GM12878 (cell line): Measurements from ENCODE around the gene HSPA1A. TPM values are rescaled to one million over a fixed set of nuclear protein-coding genes. Genes with fewer than 3 reads are reported as not detected.

ENCODE experiments used
- ATAC-seq: fragments of 200-7000 bp; cut with Tn5 transposase; 3 replicates; pipeline ENCODE4 v1.9.1; 2020; ENCODE audit warnings: mild to moderate bottlenecking, moderate library complexity
- BruUV-seq: library from RNA; stranded (reverse); fragments of 400-500 nt; replicated peaks from 2 replicates; lab custom pipeline; 2021; lab: Mats Ljungman, UMichigan
- CTCF ChIA-PET: fragments of 300-600 bp; sonication (Branson Sonifier 250); formaldehyde crosslinking; extraction: SDS; loops from one replicate; lab custom pipeline; 2021; ENCODE audit warnings: inconsistent platforms; lab: Yijun Ruan, JAX
- POLR2A ChIA-PET: fragments of 350-600 bp; formaldehyde crosslinking; extraction: SDS; loops from one replicate; lab custom pipeline; 2021; ENCODE audit warnings: inconsistent platforms; lab: Charles Lee
- RAD21 ChIA-PET: fragments of 300-600 bp; sonication (Branson Sonifier 250); formaldehyde crosslinking; loops from one replicate; lab custom pipeline; 2023; ENCODE audit warnings: antibody characterized with exemption; ENCODE audit not compliant: unreplicated experiment; lab: Charles Lee
- SMC1A ChIA-PET: fragments of 300-600 bp; sonication (Branson Sonifier 250); formaldehyde crosslinking; loops from one replicate; lab custom pipeline; 2023; ENCODE audit not compliant: unreplicated experiment, uncharacterized antibody; lab: Charles Lee
- DNase-seq: peaks from one replicate; pipeline ENCODE4 v3.0.0-alpha.2; 2011; ENCODE audit warnings: low read depth, low spot score
- FAIRE-seq: peaks from 3 replicates; lab custom pipeline; 2011; peaks lifted over from hg19 to GRCh38; lab: Jason Lieb, UNC
- H2AFZ ChIP-seq: 2 replicates; pipeline ENCODE4 v1.6.0; 2011; ENCODE audit warnings: low read depth, low read length, control low read depth; ENCODE audit not compliant: control insufficient read depth
- H3K27ac ChIP-seq: 2 replicates; pipeline ENCODE4 v1.5.1; 2011; ENCODE audit warnings: control low read depth; ENCODE audit not compliant: control insufficient read depth, insufficient read depth
- H3K27me3 ChIP-seq, 2 experiments: replicated peaks in 1 of 2; 2 replicates each; pipeline versions ENCODE4 v1.6.0 to v1.6.1; 2011; ENCODE audit warnings: low read length in 1 of 2; ENCODE audit not compliant: control insufficient read depth in 2 of 2, insufficient read depth in 2 of 2
- H3K36me3 ChIP-seq, 2 experiments: 2 replicates each; pipeline ENCODE4 v1.5.1; 2011; ENCODE audit warnings: low read length in 1 of 2; ENCODE audit not compliant: control insufficient read depth in 2 of 2, insufficient read depth in 2 of 2
- H3K4me1 ChIP-seq: 2 replicates; pipeline ENCODE4 v1.6.1; 2011; ENCODE audit warnings: mild to moderate bottlenecking, low read length, moderate library complexity, mixed read lengths; ENCODE audit not compliant: control insufficient read depth, insufficient read depth
- H3K4me2 ChIP-seq: 2 replicates; pipeline ENCODE4 v1.6.0; 2011; ENCODE audit warnings: control low read depth; ENCODE audit not compliant: control insufficient read depth, insufficient read depth
- H3K4me3 ChIP-seq: fragments of 200-600 bp; sonication (generic); 2 replicates; pipeline ENCODE4 v1.5.1; 2016
- H3K79me2 ChIP-seq: 2 replicates; pipeline ENCODE4 v1.6.0; 2011; ENCODE audit warnings: low read length; ENCODE audit not compliant: control insufficient read depth, insufficient read depth
- H3K9ac ChIP-seq: 2 replicates; pipeline ENCODE4 v1.8.0; 2011; ENCODE audit warnings: low read length, control low read depth, mixed read lengths; ENCODE audit not compliant: control insufficient read depth, insufficient read depth
- H3K9me3 ChIP-seq: replicated peaks from 3 replicates; pipeline ENCODE4 v1.5.1; 2011; ENCODE audit warnings: mild to moderate bottlenecking, low read length; ENCODE audit not compliant: control insufficient read depth, insufficient read depth
- H4K20me1 ChIP-seq: 2 replicates; pipeline ENCODE4 v1.6.0; 2011; ENCODE audit not compliant: control insufficient read depth, insufficient read depth
- BHLHE40 ChIP-seq, 2 experiments: fragments of 450-650 bp in 1 of 2; IDR thresholded peaks; 2 replicates each; pipeline ENCODE4 v1.6.1; 2011 to 2017; ENCODE audit warnings: low read depth in 2 of 2, borderline replicate concordance in 1 of 2, improper control_type of control experiment in 1 of 2, low read length in 1 of 2, mild to moderate bottlenecking in 1 of 2
- CBX5 ChIP-seq: sonication (generic); IDR thresholded peaks from 2 replicates; pipeline ENCODE4 v1.6.1; 2016; ENCODE audit warnings: low read depth, moderate library complexity, mild to moderate bottlenecking, inconsistent platforms
- CHD4 ChIP-seq: fragments of 200-600 bp; sonication (generic); IDR thresholded peaks from 2 replicates; pipeline ENCODE4 v1.6.1; 2016; ENCODE audit warnings: mild to moderate bottlenecking
- DPF2 ChIP-seq: fragments of 450-650 bp; IDR thresholded peaks from 2 replicates; pipeline ENCODE4 v1.6.1; 2017; ENCODE audit warnings: mild to moderate bottlenecking
- IKZF1 ChIP-seq: fragments of 450-650 bp; conservative IDR thresholded peaks from 2 replicates; pipeline ENCODE4 v1.6.1; 2017; ENCODE audit warnings: antibody characterized with exemption, mild to moderate bottlenecking
- MTA2 ChIP-seq: fragments of 450-650 bp; IDR thresholded peaks from 2 replicates; pipeline ENCODE4 v1.6.1; 2016; ENCODE audit warnings: low read depth, mild to moderate bottlenecking, moderate library complexity
- NBN ChIP-seq: fragments of 450-650 bp; IDR thresholded peaks from 2 replicates; pipeline ENCODE4 v1.6.1; 2016
- PBX3 ChIP-seq: IDR thresholded peaks from 2 replicates; pipeline ENCODE4 v1.6.1; 2011; ENCODE audit warnings: mild to moderate bottlenecking, low read depth, low read length, moderate library complexity; ENCODE audit not compliant: insufficient replicate concordance
- PKNOX1 ChIP-seq: fragments of 450-650 bp; IDR thresholded peaks from 2 replicates; pipeline ENCODE4 v1.6.1; 2016; ENCODE audit warnings: mild to moderate bottlenecking
- SMC3 ChIP-seq: IDR thresholded peaks from 2 replicates; pipeline ENCODE4 v1.6.1; 2011; ENCODE audit warnings: low read length, improper control_type of control experiment, borderline replicate concordance
- SUZ12 ChIP-seq: fragments of 200-600 bp; sonication (generic); IDR thresholded peaks from one replicate; pipeline ENCODE4 v1.6.1; 2018; ENCODE audit warnings: antibody characterized with exemption, mild to moderate bottlenecking; ENCODE audit not compliant: unreplicated experiment
- TARDBP ChIP-seq: IDR thresholded peaks from 2 replicates; pipeline ENCODE4 v1.6.1; 2016; ENCODE audit warnings: borderline replicate concordance
- ZNF687 ChIP-seq: fragments of 450-650 bp; IDR thresholded peaks from 2 replicates; pipeline ENCODE4 v1.6.1; 2017; ENCODE audit warnings: mild to moderate bottlenecking, moderate library complexity
- WGBS: methylation state at CpG from one replicate; pipeline ENCODE4 v1.1.6; 2016; ENCODE audit warnings: low lambda C conversion rate; ENCODE audit not compliant: insufficient replicate concordance, insufficient coverage; ENCODE audit errors: missing lambda C conversion rate; 5-methylcytosine and 5-hydroxymethylcytosine counted together
- in situ Hi-C: fragments of 300-500 bp; cut with MboI; formaldehyde crosslinking; loops from 9 replicates; pipeline ENCODE4 v1.14.3; 2018; ENCODE audit warnings: mixed read lengths
- intact Hi-C: fragments of 100-400 bp; cut with micrococcal nuclease; formaldehyde crosslinking; loops from one replicate; pipeline ENCODE4 v1.14.2; 2022; ENCODE audit not compliant: unreplicated experiment
- polyA plus RNA-seq, 11 experiments: library from polyadenylated mRNA; depleted of rRNA in 4 of 11; unstranded in 6 of 11; stranded (reverse) in 5 of 11; fragments of >200 nt; fragmentation: Nextera tagmentation in 4 of 11; fragmentation: Illumina TruSeq in 1 of 11; extraction: Ambion mirVana in 4 of 11; extraction: Trizol in 1 of 11; gene quantifications; 1 replicate in 1 of 11; 2 replicates in 10 of 11; pipeline versions ENCODE4 v1.2.1 to v1.2.3, GENCODE V29; 2011 to 2016; ENCODE audit warnings: inconsistent platforms in 2 of 11, missing spikeins in 2 of 11, low read depth in 1 of 11
- total RNA-seq, 4 experiments: library from RNA; depleted of rRNA in 3 of 4; stranded (reverse); fragments of >200 nt in 3 of 4; fragmentation: Illumina TruSeq in 1 of 4; extraction: Trizol in 1 of 4; gene quantifications; 2 replicates each; pipeline versions ENCODE4 v1.2.1 to v1.2.3, GENCODE V29; 2013 to 2021

Gene HSPA1A
- total and polyA plus RNA-seq, 10 of the 15 experiments (the other 5 are each of a cell fraction or from before 2014, with no cell fraction given): 0.29 to 51.8 (median 17.5) TPM

GRCh38 chr6:31768363-31769257 is 46.7 kb upstream of the HSPA1A start (continued):
- no peak for TF ChIP-seq SMC3

GRCh38 chr6:31769684-31770371 is 45.5 kb upstream of the HSPA1A start:
- ATAC-seq (peak; percentile 97), FAIRE-seq (peak; percentile 88), DNase-seq (peak; percentile 36)
- Histone ChIP-seq H3K4me1 (no peaks in the 10 kb centered on the region), H3K79me2 (no peaks in the 10 kb centered on the region), H2AFZ (no peak overlapping the region), H3K9me3 (no peaks in the 10 kb centered on the region), H3K4me3 (no peak overlapping the region), H3K9ac (no peak overlapping the region), H3K27ac (no peak overlapping the region), H3K27me3 (no peaks in the 10 kb centered on the region), H4K20me1 (no peaks in the 10 kb centered on the region), H3K36me3 (no peaks in the 10 kb centered on the region), H3K4me2 (no peak overlapping the region)
- ChIA-PET POLR2A (interaction anchor here (0.5 to 3.0 kb wide), 11 partner anchors 18 to 177 kb away, joined by 3 to 27 read pairs (median 4); partner anchors contain the start of genes CLIC1, DDAH2, HSPA1B and MSH5), SMC1A (interaction anchor here (0.6 to 4.8 kb wide), 27 partner anchors 16 to 222 kb away, joined by 3 to 42 read pairs (median 4); partner anchors contain the start of genes ABHD16A, BAG6, CLIC1 and DDAH2), CTCF (interaction anchor here (0.6 to 9.2 kb wide), 41 partner anchors 11 to 228 kb away, joined by 3 to 208 read pairs (median 4); partner anchors contain the start of genes CLIC1, DDAH2, DDX39B and HSPA1A), RAD21 (interaction anchor here (0.6 to 3.6 kb wide), 26 partner anchors 8 to 219 kb away, joined by 3 to 44 read pairs (median 5); partner anchors contain the start of genes ABHD16A, CLIC1, DDAH2 and GPANK1)
- no TSS peak for BruUV-seq
- in situ Hi-C loops: no loop called here
- intact Hi-C loops: loop anchor here (1.0 to 10.0 kb wide), 3 partner anchors 41 to 90 kb away; partner anchors contain the start of genes DDAH2 and HSPA1B
- WGBS: 40% methylated on average over 12 of the region's 12 CpGs
- TF ChIP-seq NBN (peak; percentile 60), TARDBP (no peak), BHLHE40 (IDR thresholded peaks at IDR 0.05; ENCODE audit: borderline replicate concordance in 1 of 2, low read depth in 2 of 2, low read length in 1 of 2) (0 out of 4 replicates have a peak, but pooled peaks of 1 of the 2 experiments have one; percentile 12), ZNF687 (no peak), IKZF1 (0 out of 2 replicates have a peak, but pooled peaks have one; percentile 21), CHD4 (no peak), DPF2 (no peak), SUZ12 (no peak), MTA2 (0 out of 2 replicates have a peak, but pooled peaks have one; percentile 10), PKNOX1 (peak; percentile 88), CBX5 (no peak), PBX3 (peak; percentile 68)
